Hepatocyte (in vitro differentiated cells): ENCODE measurements around the gene CD8A. TPM values are rescaled to one million over a fixed set of nuclear protein-coding genes. Genes with fewer than 3 reads are reported as not detected.

ENCODE experiments used
- DNase-seq: peaks from one replicate; pipeline ENCODE4 v3.0.0-alpha.2; 2016; ENCODE audit warnings: low spot score
- H2AFZ ChIP-seq: fragments of 200-600 bp; sonication (generic); 2 replicates; pipeline ENCODE4 v1.6.0; 2016; ENCODE audit warnings: antibody characterized with exemption, mild to moderate bottlenecking
- H3K27ac ChIP-seq: fragments of 200-600 bp; sonication (generic); 2 replicates; pipeline ENCODE4 v1.5.1; 2016; ENCODE audit warnings: mild to moderate bottlenecking
- H3K27me3 ChIP-seq: fragments of 200-600 bp; sonication (generic); 2 replicates; pipeline ENCODE4 v1.6.1; 2016
- H3K36me3 ChIP-seq: fragments of 200-600 bp; sonication (generic); replicated peaks from 2 replicates; pipeline ENCODE4 v1.5.1; 2016; ENCODE audit warnings: low read depth; ENCODE audit not compliant: insufficient read depth
- H3K4me1 ChIP-seq: fragments of 200-600 bp; sonication (generic); 2 replicates; pipeline ENCODE4 v1.5.1; 2016; ENCODE audit warnings: mild to moderate bottlenecking, moderate library complexity; ENCODE audit not compliant: insufficient read depth
- H3K4me2 ChIP-seq: fragments of 200-600 bp; sonication (generic); 2 replicates; pipeline ENCODE4 v1.6.0; 2016
- H3K4me3 ChIP-seq: fragments of 200-600 bp; sonication (generic); 2 replicates; pipeline ENCODE4 v1.5.1; 2016; ENCODE audit warnings: mild to moderate bottlenecking
- H3K79me2 ChIP-seq: fragments of 200-600 bp; sonication (generic); 2 replicates; pipeline ENCODE4 v1.6.0; 2017; ENCODE audit warnings: mild to moderate bottlenecking
- H3K9me2 ChIP-seq: fragments of 200-600 bp; sonication (generic); replicated peaks from 2 replicates; pipeline ENCODE4 v1.6.0; 2017; ENCODE audit warnings: mild to moderate bottlenecking; ENCODE audit not compliant: insufficient read depth
- H3K9me3 ChIP-seq: fragments of 200-600 bp; sonication (generic); 2 replicates; pipeline ENCODE4 v1.5.1; 2016; ENCODE audit warnings: low read depth, mild to moderate bottlenecking
- H4K20me1 ChIP-seq: fragments of 200-600 bp; sonication (generic); 2 replicates; pipeline ENCODE4 v1.6.0; 2016; ENCODE audit warnings: mild to moderate bottlenecking; ENCODE audit not compliant: insufficient read depth, poor library complexity, severe bottlenecking
- CTCF ChIP-seq: fragments of 200-600 bp; sonication (generic); IDR thresholded peaks from 2 replicates; pipeline ENCODE4 v1.5.1; 2016; ENCODE audit warnings: antibody characterized with exemption, mild to moderate bottlenecking; ENCODE audit not compliant: poor library complexity
- EZH2 ChIP-seq: fragments of 200-600 bp; sonication (generic); IDR thresholded peaks from 2 replicates; pipeline ENCODE4 v1.6.1; 2016; ENCODE audit warnings: antibody characterized with exemption, mild to moderate bottlenecking, borderline replicate concordance
- EZH2phosphoT487 ChIP-seq: fragments of 200-600 bp; sonication (generic); IDR thresholded peaks from one replicate; pipeline ENCODE4 v1.6.1; 2018; ENCODE audit warnings: antibody characterized with exemption, mild to moderate bottlenecking, low read depth, moderate library complexity; ENCODE audit not compliant: unreplicated experiment, severe bottlenecking
- WGBS: methylation state at CpG from one replicate; pipeline ENCODE4 v1.1.6; 2016; ENCODE audit warnings: low lambda C conversion rate; ENCODE audit errors: missing lambda C conversion rate; 5-methylcytosine and 5-hydroxymethylcytosine counted together
- polyA plus RNA-seq: library from polyadenylated mRNA; unstranded; fragments of >200 nt; fragmentation: Nextera tagmentation; extraction: Ambion mirVana; gene quantifications from 2 replicates; pipeline ENCODE4 v1.2.1, GENCODE V29; 2016
- total RNA-seq: library from RNA; depleted of rRNA; stranded (reverse); fragments of >200 nt; gene quantifications from 2 replicates; pipeline ENCODE4 v1.2.3, GENCODE V29; 2014

CD8A gene
- total and polyA plus RNA-seq, 2 experiments from 2014 or later, result 0.33 TPM; not detected in 1

GRCh38 chr2:86818114-86818801 is 27.5 kb upstream of the CD8A start:
- Histone ChIP-seq H3K36me3 (no peaks in the 10 kb centered on the region), H2AFZ (no peak overlapping the region), H3K9me2 (no peaks in the 10 kb centered on the region), H3K79me2 (no peaks in the 10 kb centered on the region), H4K20me1 (no peaks in the 10 kb centered on the region), H3K9me3 (no peaks in the 10 kb centered on the region), H3K27ac (no peak overlapping the region), H3K4me1 (peaks cover 6% of the 10 kb centered on the region), H3K4me2 (no peak overlapping the region), H3K27me3 (no peaks in the 10 kb centered on the region), H3K4me3 (no peak overlapping the region)
- 86% methylated on average over 4 of the region's 4 CpGs for WGBS
- no peak for TF ChIP-seq CTCF
- no peak for TF ChIP-seq EZH2
- no peak for TF ChIP-seq EZH2phosphoT487
- DNase-seq, result no peak

GRCh38 chr2:86815611-86816010 is 24.9 kb upstream of the CD8A start:
- 50% methylated on average over 1 of the region's 1 CpG for WGBS
- H3K9me2 ChIP-seq, result no peaks in the 10 kb centered on the region
- H3K4me1 ChIP-seq, result peaks cover 6% of the 10 kb centered on the region
- no peaks in the 10 kb centered on the region for H3K9me3 ChIP-seq
- no peak overlapping the region for H3K4me3 ChIP-seq
- H3K79me2 ChIP-seq, result no peaks in the 10 kb centered on the region
- H3K36me3 ChIP-seq, result no peaks in the 10 kb centered on the region
- H4K20me1 ChIP-seq, result no peaks in the 10 kb centered on the region
- peak overlapping the region; percentile 37 for H2AFZ ChIP-seq
- H3K27ac ChIP-seq, result peak overlapping the region; percentile 72
- no peak overlapping the region for H3K4me2 ChIP-seq
- no peaks in the 10 kb centered on the region for H3K27me3 ChIP-seq
- TF ChIP-seq EZH2phosphoT487, result no peak
- no peak for TF ChIP-seq EZH2
- no peak for TF ChIP-seq CTCF
- DNase-seq, result no peak

- no peak for TF ChIP-seq CTCF
- TF ChIP-seq EZH2, result no peak
- no peak for TF ChIP-seq EZH2phosphoT487
- no peaks in the 10 kb centered on the region for H3K79me2 ChIP-seq
- no peaks in the 10 kb centered on the region for H3K9me3 ChIP-seq
- H2AFZ ChIP-seq, result no peak overlapping the region
- no peaks in the 10 kb centered on the region for H3K4me1 ChIP-seq
- DNase-seq, result no peak
- no peaks in the 10 kb centered on the region for H3K27me3 ChIP-seq
- H3K27ac ChIP-seq, result no peak overlapping the region
- no peak overlapping the region for H3K4me2 ChIP-seq
- no peak overlapping the region for H3K4me3 ChIP-seq
- no peaks in the 10 kb centered on the region for H4K20me1 ChIP-seq
- 93% methylated on average over 37 of the region's 43 CpGs for WGBS
- no peaks in the 10 kb centered on the region for H3K36me3 ChIP-seq
- H3K9me2 ChIP-seq, result no peaks in the 10 kb centered on the region
Observed at GRCh38 chr2:86809481-86810121, 18.9 kb upstream of the CD8A start.
